Stimulated activated CD8-positive, alpha-beta memory T cell treated with anti-CD3 and anti-CD28 coated beads, Interleukin-2, amount 100 ng/mL, for 48 hours (primary cell): ENCODE results near the gene NUP88.

Experiments used
- DNase-seq, 2 donors: peaks; one replicate each; pipeline ENCODE4 v3.0.0-alpha.2; 2020; ENCODE audit warnings: low read depth in 2 of 2

NUP88 gene

GRCh38 chr17:5355421-5356129, 63.9 kb downstream of the NUP88 start:
- DNase-seq, result no peak

GRCh38 chr17:5354886-5355415, 64.5 kb downstream of the NUP88 start:
- DNase-seq, result no peak

GRCh38 chr17:5354310-5354709, 65.2 kb downstream of the NUP88 start:
- DNase-seq, result no peak

- no peak for DNase-seq
Measured at GRCh38 chr17:5352681-5353289, 66.7 kb downstream of the NUP88 start.

GRCh38 chr17:5344914-5345313, 74.5 kb downstream of the NUP88 start:
- DNase-seq, result no peak
